ENCODE measurements around the gene ENTR1.
"Not testable (repeated sequence)": the region's sequence is repeated elsewhere in the genome, so short reads cannot be mapped to it uniquely, and the experiment has no call there.

ENTR1 gene

GRCh38 chr9:136438548-136439480 is 28.4 kb upstream of the ENTR1 start:
- peak; percentile 42 for DNase-seq (ENCODE audit: low spot score)

DNA sequence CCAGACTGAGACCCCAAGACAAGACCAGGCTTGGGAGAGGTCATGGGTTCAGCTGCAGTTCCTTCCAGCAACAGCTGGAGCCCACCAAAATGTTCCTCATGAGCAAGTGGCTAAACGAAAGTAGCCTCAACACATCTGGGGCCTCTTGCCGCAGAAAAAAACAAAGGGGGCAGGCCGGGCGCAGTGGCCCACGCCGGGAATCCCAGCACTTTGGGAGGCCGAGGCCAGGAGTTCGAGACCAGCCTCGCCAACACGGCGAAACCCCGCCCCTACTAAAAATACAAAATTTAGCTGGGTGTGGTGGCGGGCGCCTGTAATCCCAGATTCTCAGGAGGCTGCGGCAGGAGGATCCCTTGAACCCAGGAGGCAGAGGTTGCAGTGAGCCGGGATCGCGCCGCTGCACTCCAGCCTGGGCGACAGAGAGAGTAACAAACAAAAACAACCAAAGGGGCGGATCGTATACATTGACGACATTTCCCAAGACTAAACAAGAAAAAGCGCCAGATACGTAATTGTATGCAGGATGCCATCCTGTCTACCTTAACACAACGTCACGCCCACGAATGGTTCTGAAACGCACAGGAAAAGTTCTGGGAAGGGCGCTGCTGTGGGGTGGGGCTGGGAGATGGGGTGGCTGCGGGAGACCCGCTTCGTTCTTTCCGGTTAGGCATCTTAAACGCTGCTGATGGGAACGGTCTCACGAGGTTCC is 27.6 kb upstream of the ENTR1 start:
- no peak for DNase-seq (ENCODE audit: low spot score)

DNA sequence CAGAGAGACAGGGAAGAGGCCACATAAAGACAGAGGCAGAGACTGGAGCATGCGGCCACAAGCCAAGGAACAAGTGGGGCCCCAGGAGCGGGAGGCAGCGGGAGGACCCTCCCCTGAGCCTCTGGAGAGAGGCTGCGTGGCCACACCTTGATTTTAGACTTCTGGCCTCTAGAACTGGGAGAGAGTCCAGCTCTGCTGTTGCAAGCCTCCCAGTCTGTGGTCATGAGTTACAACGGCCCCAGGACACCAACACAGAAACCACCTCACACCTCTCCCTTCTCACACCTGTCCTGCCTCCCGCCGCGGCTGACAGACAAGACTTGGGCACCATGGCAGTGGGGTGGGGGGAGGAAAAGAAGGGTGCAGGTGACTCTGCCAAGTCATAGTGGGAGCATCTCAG is 27.0 kb upstream of the ENTR1 start:
- DNase-seq (ENCODE audit: low spot score): no peak

GRCh38 chr9:136436055-136436634 is 25.7 kb upstream of the ENTR1 start:
- DNase-seq (ENCODE audit: low spot score): no peak

GRCh38 chr9:136434580-136435169 is 24.3 kb upstream of the ENTR1 start:
- no peak for DNase-seq (ENCODE audit: low spot score)

- no peak for DNase-seq (ENCODE audit: low spot score)
These were observed 23.6 kb upstream of the ENTR1 start for GRCh38 chr9:136433849-136434579.

DNA sequence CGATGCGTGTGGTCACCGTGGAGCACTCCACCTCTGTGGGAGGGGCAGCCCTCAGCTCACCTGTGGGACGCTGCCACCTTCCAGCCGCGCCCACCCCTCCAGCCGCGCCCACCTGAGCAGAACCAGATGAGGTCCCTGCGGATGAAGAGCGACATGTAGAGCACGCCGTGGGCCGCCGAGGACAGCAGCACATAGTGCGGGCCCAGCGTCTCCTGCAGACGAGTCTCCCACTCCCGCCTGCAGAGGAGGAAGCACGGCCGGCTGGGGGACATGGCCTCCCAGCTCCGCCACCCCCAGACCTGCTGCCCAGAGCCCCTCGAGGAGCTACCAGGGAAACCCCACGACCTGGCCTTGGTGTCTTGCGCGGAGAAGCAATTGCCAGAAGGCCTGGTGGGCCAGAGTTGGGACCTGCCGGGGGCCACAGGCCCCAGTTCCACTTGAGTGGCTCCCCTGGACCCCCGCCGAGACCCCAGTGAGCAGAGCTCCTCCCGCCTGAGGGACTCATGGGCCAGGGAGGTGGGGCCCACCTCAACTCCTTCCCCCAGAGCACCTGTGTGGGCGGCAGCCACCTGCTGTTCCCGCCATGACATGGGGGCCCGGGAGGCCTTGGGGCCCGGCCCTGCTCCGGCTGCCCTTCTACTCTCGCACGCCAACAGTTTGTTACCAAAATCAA is 22.8 kb upstream of the ENTR1 start:
- DNase-seq (ENCODE audit: low spot score): no peak

- no peak for DNase-seq (ENCODE audit: low spot score)
These were observed 22.2 kb upstream of the ENTR1 start for GRCh38 chr9:136432591-136432990.

DNA sequence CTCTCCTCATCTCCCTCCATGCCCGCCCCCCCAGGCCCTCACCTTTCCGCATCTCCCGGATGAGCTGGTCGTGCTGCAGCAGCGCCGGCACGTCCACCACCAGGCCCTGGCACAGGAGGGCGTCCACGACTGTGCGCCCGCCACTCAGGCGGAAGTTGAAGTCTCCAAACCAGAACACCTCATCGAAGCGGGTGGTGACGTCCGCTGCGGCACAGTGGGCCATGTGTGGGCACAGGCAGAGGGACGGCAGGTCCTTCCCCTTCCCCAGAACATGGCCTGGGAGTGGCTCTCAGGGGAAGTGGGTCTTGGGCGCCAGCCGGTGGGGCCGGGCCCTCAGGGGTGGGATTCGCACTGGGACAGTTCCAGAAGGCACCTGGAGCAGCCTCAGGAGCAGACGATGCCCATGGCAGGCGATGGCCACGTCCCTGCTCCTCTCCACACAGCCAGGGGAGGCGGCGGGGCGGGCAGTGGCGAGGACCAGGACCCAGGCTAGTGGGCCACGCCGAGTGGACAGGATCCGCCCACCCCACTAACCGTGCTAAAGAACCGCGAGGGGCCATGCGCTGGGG is 21.5 kb upstream of the ENTR1 start:
- no peak for DNase-seq (ENCODE audit: low spot score)

GRCh38 chr9:136430588-136431234 is 20.3 kb upstream of the ENTR1 start:
- DNase-seq (ENCODE audit: low spot score): no peak

DNA sequence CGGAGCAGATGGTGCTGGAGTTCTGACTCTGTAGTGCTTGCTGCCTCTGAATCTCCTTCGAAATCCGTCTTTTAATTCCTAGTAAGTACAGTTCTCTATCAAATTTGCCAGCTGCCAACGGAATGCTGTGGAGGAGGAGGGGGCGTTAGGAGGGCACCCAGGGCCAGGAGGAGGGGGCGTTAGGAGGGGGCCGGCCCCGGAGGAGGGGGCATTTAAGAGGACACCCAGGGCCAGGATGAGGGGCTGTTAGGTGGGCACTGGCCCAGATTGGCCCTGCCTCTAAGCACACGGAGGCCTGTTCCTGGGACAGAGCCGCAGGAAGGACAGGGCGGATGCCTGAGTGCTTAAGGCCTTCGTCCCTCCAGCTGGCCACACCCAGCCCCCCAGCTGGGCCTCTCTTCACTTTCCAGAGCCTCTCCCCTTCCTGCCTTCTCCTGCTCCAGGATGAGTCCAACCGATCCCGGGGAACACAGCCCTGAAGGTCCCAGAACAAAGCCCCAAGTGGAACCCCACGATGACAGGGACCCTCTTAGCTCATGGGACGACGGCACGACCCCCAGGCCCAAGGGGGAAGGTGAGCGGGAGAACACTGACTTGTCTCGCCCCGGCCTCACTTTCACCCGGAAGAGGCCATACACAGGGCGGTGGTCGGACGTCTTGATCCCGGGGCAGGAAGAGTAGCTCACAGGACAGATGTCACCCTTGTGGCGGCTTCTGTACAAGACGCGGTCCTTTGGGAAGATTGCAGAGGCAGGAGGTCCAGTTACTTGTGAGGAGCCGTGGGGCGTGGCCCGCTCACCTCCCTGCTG is 19.5 kb upstream of the ENTR1 start:
- no peak for DNase-seq (ENCODE audit: low spot score)

- no peak for DNase-seq (ENCODE audit: low spot score)
These were observed 18.7 kb upstream of the ENTR1 start for GRCh38 chr9:136429075-136429628.

DNA sequence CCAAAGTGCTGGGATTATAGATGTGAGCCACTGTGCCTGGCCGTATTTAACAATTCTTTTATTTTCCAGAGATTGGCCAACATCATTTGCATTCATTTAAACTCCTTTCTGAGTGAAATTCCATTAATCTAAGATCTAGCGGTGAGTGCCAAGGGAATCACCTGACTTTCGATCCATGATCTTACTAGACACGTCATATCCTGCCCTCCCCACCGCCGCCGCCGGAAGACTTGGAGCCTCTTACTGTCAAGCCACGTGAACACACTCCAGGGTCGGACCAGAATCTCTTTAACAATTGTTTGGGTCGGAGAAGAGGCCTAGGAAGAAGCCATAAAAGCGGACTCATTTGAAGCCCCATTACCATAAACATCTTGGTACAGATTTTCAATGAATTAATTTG is 16.4 kb upstream of the ENTR1 start:
- DNase-seq (ENCODE audit: low spot score): no peak

GRCh38 chr9:136425367-136425766 is 15.0 kb upstream of the ENTR1 start:
- not testable (repeated sequence) for DNase-seq (ENCODE audit: low spot score)

GRCh38 chr9:136424750-136425362 is 14.4 kb upstream of the ENTR1 start:
- DNase-seq (ENCODE audit: low spot score): no peak

GRCh38 chr9:136423432-136424146 is 13.2 kb upstream of the ENTR1 start:
- no peak for DNase-seq (ENCODE audit: low spot score)

DNA sequence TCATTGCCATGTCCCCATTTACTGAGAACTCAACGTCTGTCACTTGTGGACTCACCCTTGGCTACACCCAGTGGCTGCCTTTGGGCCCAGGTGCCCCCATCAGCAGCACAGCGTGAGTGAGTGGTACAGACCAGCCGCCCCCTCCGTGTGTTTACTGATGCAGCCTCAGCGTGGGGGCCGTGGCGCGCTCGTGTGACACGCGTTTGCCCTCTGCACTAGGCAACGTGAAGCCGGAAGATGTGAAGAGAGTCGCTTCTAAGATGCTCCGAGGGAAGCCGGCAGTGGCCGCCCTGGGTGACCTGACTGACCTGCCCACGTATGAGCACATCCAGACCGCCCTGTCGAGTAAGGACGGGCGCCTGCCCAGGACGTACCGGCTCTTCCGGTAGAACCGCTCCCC is 12.5 kb upstream of the ENTR1 start:
- no peak for DNase-seq (ENCODE audit: low spot score)

- no peak for DNase-seq (ENCODE audit: low spot score)
These were observed 11.4 kb upstream of the ENTR1 start for GRCh38 chr9:136421791-136422190.

Measured in CD4-positive, alpha-beta T cell treated with Interleukin-6 at 100 ng/mL for 8 hours (primary cell).